ENCODE measurements around the gene SH3PXD2A. TPM values are rescaled to one million over a fixed set of nuclear protein-coding genes. Genes with fewer than 3 reads are reported as not detected.

Gene SH3PXD2A
- total RNA-seq, 1 donor from 2014 or later, result 38.6 TPM

DNA sequence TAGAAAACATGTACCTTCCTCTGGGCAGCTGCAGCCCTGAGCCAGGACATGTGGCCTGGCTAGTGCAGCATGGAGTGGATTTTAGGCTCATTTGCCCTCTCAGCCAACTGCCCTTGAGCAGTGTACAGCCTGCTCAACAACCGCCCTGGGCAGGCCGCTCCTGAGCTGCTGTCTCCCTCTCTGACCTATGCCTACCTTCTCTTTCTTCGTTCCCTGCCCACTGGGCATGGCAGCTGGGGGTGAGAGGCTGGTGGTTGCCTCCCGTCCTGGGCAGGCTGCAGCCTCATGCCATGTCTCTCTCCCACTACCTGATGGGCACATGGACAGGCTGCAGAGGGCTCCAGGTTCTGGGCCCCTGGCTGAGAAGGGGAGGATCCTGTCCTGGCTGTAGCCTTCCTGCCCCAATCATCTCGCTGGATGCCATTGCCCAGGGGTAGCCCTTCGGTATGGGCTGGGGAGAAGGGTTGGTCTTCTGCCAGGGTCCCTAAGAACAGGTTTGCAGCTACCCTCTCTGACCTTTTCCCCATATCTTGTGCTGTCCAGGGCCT is 264.6 kb downstream of the SH3PXD2A start:
- Mint-ChIP-seq H3K9me3 (no peaks in the 10 kb centered on the region), H3K4me1 (ENCODE audit: unreplicated experiment) (peaks cover 7% of the 10 kb centered on the region), H3K4me3 (no peak overlapping the region), H3K36me3 (peaks cover 10% of the 10 kb centered on the region), H3K27me3 (no peaks in the 10 kb centered on the region), H3K27ac (peak overlapping the region; percentile 51)
- no peak for DNase-seq (ENCODE audit: extremely low spot score, unreplicated experiment)
- TF ChIP-seq, protein P1, sequence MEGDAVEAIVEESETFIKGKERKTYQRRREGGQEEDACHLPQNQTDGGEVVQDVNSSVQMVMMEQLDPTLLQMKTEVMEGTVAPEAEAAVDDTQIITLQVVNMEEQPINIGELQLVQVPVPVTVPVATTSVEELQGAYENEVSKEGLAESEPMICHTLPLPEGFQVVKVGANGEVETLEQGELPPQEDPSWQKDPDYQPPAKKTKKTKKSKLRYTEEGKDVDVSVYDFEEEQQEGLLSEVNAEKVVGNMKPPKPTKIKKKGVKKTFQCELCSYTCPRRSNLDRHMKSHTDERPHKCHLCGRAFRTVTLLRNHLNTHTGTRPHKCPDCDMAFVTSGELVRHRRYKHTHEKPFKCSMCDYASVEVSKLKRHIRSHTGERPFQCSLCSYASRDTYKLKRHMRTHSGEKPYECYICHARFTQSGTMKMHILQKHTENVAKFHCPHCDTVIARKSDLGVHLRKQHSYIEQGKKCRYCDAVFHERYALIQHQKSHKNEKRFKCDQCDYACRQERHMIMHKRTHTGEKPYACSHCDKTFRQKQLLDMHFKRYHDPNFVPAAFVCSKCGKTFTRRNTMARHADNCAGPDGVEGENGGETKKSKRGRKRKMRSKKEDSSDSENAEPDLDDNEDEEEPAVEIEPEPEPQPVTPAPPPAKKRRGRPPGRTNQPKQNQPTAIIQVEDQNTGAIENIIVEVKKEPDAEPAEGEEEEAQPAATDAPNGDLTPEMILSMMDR (conservative IDR thresholded peaks at IDR 0.05), result no peak

DNA sequence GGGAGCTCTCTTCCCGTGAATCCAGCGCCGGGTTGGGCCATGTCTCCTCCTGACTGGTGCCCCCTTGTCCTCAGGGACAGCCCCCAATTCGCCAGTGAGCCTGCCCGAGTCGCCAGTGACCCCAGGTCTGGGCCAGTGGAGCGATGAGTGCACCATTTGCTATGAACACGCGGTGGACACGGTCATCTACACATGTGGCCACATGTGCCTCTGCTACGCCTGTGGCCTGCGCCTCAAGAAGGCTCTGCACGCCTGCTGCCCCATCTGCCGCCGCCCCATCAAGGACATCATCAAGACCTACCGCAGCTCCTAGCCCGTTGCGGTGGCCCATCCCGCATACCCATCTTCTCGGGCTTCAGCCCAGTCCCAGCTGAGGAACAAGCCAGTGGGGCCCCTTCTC is 265.3 kb downstream of the SH3PXD2A start:
- peaks cover 7% of the 10 kb centered on the region for H3K4me1 Mint-ChIP-seq (ENCODE audit: unreplicated experiment)
- TF ChIP-seq, protein P1 (conservative IDR thresholded peaks at IDR 0.05), result no peak
- no peak overlapping the region for H3K4me3 Mint-ChIP-seq

DNA sequence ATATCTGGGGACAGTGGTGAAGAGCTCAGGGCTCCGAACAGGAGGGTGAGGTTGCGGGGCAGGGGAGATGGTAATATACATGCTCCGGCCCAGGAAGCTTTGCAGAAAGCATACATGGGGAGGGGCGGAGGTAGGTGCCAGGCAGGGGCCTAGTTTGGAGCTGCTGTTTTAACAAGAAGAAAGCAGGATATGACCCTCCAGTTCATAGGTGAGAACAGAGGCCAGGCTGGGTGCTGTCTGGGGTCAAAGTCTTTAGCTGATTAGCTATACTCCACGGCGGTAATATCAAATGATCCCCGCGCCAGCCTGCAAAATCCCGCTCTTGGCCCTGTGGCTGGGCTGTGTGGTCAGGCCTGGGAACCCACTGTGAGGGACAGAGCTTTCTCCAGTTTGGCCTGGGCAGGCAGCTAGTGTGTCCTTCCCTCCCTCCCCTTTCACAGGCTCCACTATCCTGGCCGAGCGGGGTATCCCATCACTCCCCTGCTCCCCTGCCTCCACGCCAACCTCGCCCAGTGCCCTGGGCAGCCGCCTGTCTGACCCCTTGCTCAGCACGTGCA is 266.2 kb downstream of the SH3PXD2A start:
- Mint-ChIP-seq H3K36me3 (peaks cover 10% of the 10 kb centered on the region), H3K4me1 (ENCODE audit: unreplicated experiment) (peaks cover 2% of the 10 kb centered on the region), H3K27me3 (no peaks in the 10 kb centered on the region), H3K4me3 (peak overlapping the region; percentile 31), H3K27ac (peak overlapping the region; percentile 56), H3K9me3 (no peaks in the 10 kb centered on the region)
- DNase-seq (ENCODE audit: extremely low spot score, unreplicated experiment), result no peak
- TF ChIP-seq, protein P1 (conservative IDR thresholded peaks at IDR 0.05), result no peak

More for the DNA sequence above, 265.3 kb downstream of the SH3PXD2A start:
- DNase-seq (ENCODE audit: extremely low spot score, unreplicated experiment), result no peak
- no peaks in the 10 kb centered on the region for H3K27me3 Mint-ChIP-seq
- peak overlapping the region; percentile 26 for H3K27ac Mint-ChIP-seq
- H3K9me3 Mint-ChIP-seq, result no peaks in the 10 kb centered on the region
- peaks cover 10% of the 10 kb centered on the region for H3K36me3 Mint-ChIP-seq

DNA sequence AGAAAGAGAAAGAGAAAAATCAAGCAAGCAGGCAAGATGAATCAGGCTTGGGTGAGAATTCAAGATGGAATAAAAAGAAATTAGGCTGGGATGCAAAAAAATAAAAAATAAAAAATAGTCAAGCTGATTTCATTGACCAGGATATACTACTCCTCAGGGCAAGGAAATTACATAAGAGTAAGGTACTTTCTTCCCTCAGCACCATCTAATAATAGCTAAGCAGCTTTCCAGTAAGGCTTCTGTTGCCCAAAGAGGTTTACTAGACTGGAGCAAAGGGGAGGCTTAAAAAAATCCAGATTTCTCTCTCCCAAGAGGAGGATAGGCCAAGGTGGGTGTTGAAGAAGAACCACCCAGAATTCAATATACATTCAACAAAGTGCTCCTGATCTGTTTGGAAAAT is 268.3 kb downstream of the SH3PXD2A start:
- no peak for DNase-seq (ENCODE audit: extremely low spot score, unreplicated experiment)
- H3K9me3 Mint-ChIP-seq, result no peaks in the 10 kb centered on the region
- no peak overlapping the region for H3K4me3 Mint-ChIP-seq
- peaks cover 5% of the 10 kb centered on the region for H3K4me1 Mint-ChIP-seq (ENCODE audit: unreplicated experiment)
- TF ChIP-seq, protein P1 (conservative IDR thresholded peaks at IDR 0.05), result no peak
- H3K27ac Mint-ChIP-seq, result no peak overlapping the region
- H3K36me3 Mint-ChIP-seq, result peaks cover 16% of the 10 kb centered on the region
- no peaks in the 10 kb centered on the region for H3K27me3 Mint-ChIP-seq

DNA sequence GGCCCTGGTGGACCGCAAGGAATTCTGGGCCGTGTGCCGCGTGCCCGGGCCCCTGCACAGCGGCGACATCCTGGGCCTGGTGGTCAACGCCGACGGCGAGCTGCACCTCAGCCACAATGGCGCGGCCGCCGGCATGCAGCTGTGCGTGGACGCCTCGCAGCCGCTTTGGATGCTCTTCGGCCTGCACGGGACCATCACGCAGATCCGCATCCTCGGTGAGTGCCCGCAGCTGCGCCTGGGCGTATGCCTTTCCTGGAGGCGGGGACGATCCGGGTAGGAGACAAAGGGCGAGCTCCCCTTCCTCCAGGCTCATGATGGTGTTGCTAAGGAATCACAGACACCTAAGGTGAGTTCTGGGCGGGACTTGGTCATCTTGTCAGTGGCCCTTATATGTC is 270.4 kb downstream of the SH3PXD2A start:
- TF ChIP-seq, protein P1 (conservative IDR thresholded peaks at IDR 0.05), result no peak
- no peaks in the 10 kb centered on the region for H3K9me3 Mint-ChIP-seq
- DNase-seq (ENCODE audit: extremely low spot score, unreplicated experiment), result no peak
- H3K4me1 Mint-ChIP-seq (ENCODE audit: unreplicated experiment), result peaks cover 12% of the 10 kb centered on the region
- no peak overlapping the region for H3K4me3 Mint-ChIP-seq
- H3K27me3 Mint-ChIP-seq, result no peaks in the 10 kb centered on the region
- H3K36me3 Mint-ChIP-seq, result peaks cover 16% of the 10 kb centered on the region
- peak overlapping the region; percentile 11 for H3K27ac Mint-ChIP-seq

Measured in type B pancreatic cell (in vitro differentiated cells).